HG02642 (cell line): ENCODE results near the gene CCNDBP1.
"Not testable (repeated sequence)": the region's sequence is repeated elsewhere in the genome, so short reads cannot be mapped to it uniquely, and the experiment has no call there.

ENCODE experiments used
- ATAC-seq: cut with Tn5 transposase; IDR thresholded peaks from one replicate; pipeline ENCODE4 v1.9.1; 2021; ENCODE audit warnings: mild to moderate bottlenecking; ENCODE audit not compliant: unreplicated experiment, poor library complexity

The CCNDBP1 gene

DNA sequence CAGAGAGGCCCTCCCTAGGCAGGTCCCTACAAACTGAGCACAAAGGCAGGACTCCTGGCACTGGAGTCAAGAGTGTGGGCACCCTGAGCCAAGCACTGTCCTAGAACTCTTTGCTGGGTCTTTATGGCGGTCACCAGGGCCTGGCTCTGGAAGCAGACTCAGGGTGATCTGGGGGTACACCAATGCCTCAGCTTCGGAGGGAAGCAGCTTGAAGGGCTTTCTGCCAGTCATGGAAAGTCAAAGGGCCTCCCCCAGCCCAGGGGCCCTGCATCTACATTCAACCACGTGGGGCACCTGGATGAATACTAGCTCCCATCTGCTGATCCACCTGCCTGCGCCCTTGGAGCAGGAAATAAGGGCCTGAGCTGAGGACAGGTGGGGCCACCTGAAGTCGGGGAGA lies 28.3 kb downstream of the CCNDBP1 start:
- no peak for ATAC-seq

DNA sequence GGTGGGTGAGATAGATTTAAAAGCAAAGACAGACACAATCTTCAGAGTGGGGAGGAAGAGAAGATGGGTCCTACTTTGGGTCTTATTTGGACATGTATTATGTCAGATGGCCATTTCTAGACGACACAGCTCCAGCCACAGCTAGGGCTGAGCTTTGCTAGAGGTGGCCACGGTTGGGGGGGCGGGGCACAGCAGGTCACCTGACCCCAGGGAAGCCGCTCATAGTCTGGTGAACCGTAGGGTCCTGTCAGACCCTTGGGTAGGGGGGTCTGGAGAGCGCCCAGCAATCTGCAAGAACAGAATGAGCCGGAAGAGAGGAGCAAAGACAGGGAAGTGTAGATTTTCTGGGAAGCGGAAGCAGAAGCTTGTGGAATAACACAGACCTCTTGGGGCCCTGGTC lies 29.0 kb downstream of the CCNDBP1 start:
- ATAC-seq, result no peak

DNA sequence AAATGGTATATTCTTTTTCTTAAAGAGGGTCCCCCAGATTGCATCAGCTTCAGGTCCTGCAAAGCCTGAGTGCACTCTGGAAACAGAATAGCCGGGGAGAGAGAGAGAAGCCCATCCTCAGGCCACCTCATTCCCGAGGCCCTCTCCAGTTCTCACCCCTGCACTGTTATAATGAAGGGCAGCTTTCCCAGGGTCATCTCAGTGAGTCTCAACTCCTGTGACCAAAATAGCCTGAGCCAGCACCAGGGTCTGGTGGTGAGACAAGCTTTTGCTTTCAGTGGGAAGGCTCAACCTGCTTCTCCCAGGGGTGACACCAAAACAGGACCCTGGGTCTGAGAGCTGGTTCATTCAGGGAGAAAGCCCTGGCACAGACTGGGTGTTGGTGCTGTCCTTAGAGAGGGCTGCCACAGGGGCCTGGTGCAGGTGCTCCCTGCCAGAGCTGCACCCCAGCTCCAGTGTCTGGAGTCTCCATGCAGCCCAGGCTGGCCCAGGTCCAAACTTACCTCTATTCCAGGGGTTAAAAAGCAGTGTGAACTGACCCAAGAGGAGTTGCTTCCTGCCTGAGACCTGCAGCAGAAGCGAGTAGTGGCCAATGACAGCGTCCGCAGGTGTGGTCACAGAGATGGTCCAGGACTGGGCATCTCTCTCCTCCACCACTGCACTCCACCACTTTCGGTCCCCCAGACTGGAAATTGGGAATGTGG lies 29.5 kb downstream of the CCNDBP1 start:
- no peak for ATAC-seq

DNA sequence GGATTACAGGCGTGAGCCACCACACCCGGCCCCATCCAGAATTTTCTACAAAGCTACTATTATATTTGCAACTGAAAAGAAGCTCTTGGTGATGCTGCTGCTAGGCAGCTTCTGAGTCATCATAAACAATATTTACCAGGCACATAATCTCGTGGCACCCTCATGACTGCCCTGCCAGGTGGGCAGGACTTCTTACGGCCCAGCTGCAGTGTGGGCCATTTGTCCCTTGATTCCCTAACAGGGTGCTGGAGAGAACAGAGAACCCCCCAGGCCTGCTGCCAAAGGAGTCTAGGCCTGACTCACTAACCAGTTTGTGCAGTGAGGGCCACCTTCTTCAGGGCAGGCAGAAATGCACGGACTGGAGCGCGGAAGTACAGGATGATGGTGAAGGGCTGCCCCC lies 30.8 kb downstream of the CCNDBP1 start:
- no peak for ATAC-seq

DNA sequence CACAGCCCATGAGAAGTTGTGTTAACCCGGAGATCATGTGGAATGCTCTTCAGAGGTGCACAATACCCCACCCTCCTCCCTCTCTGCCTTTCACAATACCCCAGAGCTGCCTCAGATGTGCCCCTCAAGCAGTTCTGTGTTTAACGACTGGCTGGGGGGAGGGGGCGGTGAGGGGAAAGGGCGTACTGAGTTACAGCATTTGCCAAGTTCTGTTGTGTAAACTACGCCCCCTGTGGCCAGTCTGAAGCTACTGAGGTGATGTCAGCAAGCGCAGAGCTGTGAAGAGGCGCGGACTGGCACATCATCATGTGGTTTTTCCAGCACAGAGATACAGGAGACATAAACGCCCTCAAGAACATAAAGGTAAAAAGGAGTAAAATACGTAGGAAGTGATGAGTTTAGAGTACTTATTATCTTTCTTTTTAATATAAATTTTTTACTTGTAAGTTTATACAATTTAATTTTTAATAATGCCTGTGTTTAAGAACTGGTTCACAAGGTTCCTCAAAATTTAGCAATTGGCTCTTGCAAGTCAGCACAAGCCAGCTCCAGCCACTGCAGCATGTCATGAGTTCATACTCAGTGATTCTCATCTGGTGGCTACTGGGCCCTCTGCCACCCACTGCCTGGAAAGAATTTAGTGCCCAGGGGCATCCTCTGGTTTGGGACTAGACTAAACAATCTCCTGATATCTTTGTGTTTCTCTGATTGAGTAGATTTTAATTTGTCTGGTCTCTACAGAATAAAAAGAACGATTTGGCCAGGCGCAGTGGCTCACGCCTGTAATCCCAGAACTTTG lies 33.9 kb downstream of the CCNDBP1 start:
- ATAC-seq, result no peak

DNA sequence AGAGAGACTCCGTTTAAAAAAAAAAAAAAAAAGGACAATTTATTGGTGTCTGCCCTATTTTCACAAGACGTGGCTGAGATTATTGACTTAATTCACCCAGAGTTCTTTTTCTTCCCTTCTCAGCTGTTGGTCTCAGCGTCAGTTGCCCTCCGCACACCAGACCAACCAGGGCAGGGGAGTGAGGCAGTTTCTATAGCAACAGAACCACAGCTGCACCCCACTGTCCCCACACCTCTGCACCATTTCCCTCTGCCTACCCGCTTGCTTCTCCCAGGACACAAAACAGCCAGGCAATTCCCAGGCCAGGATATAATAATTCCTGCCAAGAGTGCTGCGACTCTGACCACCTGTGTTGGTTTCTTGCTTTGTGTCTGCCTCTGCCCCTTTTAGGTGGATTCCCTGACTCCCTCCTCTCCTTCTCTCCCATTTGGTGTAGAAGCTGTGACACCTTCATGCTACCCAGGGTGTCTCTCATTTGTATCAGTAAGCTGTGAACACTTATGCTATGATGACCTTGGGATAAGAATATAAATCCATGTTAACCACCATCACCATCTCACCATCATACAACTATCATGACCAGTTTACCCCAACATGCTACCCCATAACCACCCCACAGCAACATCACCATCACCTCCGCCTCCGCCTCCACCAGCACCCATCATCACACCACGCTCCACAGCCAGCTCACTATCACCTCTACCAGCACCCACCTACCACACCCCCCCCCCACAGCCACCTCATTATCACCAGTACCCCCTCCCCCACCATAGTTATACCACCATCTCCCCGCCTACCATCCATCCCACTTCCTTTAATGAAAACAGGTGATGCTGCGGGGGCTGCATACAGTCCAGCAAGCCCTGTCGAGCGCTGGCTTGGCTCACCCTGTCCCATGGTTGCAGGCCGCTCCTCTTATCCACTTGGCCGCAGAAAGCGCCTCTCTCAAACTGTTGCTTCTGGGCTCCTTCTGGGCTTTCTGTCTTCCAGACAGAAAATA lies 35.0 kb downstream of the CCNDBP1 start:
- ATAC-seq, result no peak

DNA sequence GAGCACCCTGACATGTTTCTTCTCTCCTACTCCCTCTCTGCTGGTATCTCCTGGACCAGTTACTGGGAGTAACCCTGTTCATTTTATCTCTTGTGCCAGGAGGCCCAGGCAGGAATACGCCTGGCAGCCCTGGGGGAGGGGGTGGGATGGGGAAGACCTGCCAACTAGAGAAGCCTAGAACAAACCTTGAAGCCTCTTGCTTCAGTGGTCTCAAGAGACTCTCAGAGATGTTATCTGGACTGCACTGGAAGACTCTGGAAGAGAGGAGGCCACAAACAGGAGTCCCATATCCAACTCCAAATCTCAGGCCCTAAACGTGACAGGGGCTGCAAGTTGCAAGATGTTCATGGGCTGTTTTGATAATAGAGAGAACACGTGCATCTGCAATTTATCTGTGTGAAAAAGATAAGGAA lies 35.8 kb downstream of the CCNDBP1 start, which contains the start of gene EPB42:
TSS of gene EPB42 (minus strand) at position 28 of the 413 bp plus-strand sequence. CDS start 193 bp downstream, outside the sequence.
- no peak for ATAC-seq

DNA sequence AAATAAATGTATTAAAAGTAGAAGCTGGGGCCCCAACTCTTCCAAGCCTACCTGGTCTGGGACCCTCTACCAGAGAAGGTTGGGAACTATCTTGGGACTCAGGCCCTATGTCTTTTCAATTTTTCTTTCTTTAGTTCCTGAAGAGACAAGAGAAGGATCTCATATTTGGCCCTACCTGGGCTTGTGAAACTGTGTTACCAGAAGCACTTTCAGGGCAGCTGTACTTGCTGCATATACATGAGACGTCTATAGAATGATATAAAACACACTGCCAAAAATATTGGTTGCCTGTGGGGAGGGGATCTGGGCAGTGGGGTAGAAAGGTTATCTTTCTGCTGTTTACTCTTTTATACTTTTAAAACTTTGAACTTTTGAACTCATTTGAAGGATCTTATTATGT lies 36.2 kb downstream of the CCNDBP1 start:
- no peak for ATAC-seq

DNA sequence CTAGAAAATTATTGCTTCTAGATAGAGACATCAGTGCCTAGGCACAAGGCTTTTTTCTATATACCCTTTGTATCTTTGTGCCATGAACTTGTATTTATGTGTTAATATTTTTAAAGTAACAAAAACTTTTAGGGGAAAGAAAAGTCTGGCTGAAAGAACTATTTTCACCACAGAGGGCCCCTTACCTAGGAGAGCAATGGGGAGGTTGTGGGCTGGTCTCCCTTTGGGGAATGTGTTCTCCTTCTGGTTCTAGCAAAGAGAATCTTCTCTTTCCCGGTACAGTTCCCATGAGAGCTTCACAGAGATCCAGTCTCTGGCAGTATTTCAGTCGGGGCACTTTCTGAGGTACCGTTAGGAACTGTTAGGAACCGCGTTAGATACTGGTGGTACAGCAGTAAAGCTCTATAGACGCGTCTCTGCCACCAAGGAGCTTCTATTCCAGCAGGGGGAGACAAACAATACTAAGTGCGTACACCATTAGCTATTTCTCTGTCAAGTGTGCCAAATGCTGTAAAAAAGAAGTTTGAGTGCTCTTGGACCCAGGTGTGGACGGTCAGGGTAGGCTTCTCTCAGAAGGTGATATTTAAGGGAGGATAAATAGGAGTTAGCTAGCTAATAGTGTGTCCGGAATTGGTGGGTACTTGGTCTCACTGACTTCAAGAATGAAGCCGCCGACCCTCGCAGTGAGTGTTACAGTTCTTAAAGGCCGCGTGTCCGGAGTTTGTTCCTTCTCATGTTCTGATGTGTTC lies 40.2 kb downstream of the CCNDBP1 start:
- no peak for ATAC-seq

DNA sequence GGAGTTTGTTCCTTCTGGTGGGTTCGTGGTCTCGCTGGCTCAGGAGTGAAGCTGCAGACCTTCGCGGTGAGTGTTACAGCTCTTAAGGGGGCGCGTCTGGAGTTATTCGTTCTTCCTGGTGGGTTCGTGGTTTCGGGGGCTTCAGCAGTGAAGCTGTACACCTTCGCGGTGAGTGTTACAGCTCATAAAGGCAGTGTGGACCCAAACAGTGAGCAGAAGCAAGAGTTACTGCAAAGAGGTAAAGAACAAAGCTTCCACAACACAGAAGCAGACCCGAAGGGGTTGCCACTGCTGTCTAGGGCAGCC lies 40.7 kb downstream of the CCNDBP1 start:
- not testable (repeated sequence) for ATAC-seq

DNA sequence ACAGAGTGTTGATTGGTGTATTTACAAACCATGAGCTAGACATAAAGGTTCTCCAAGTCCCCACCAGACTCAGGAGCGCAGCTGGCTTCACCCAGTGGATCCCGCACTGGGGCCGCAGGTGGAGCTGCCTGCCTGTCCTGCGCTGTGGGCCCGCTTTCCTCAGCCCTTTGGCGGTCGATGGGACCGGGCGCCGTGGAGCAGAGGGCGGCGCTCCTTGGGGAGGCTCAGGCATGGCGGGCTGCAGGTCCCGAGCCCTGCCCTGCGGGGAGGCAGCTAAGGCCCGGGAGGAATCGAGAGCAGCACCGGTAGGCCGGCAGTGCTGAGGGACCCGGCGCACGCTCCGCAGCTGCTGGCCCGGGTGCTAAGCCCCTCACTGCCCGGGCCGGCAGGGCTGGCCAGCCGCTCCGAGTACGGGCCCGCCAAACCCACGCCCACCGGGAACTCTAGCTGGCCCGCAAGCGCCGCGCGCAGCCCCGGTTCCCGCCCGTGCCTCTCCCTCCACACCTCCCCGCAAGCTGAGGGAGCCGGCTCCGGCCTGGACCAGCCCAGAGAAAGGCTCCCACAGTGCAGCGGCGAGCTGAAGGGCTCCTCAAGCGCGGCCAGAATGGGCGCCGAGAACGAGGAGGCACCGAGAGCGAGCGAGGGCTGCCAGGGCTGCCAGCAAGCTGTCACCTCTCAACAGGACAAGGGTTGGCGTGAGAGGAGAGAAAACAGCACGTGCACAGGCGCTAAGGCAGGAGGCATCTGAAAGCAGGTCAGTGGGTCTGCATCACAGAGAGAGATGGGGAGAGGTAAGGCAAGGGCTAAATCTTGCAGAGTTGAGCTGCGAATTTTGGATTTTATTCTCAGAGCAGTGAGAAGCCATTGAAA lies 41.5 kb downstream of the CCNDBP1 start:
- no peak for ATAC-seq

DNA sequence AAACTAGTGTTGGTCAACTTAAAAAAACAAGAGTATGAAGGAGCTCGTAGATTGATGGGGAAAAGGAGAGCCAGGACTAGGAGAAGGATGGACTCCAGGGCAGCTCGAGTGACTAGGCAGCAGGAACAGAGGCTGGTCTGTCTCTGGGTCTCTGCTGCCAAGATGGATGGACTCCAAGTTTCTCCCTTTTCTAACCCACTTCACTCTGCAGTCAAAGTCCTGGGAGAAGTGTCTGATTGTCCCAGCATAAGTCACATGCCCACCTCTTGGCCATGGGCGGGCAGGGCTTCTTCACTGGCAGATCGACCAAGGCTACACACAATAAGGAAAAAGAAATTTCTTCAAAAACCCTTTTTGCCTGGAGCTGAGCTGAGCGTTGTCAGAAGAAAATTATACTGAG lies 44.8 kb downstream of the CCNDBP1 start:
- no peak for ATAC-seq

DNA sequence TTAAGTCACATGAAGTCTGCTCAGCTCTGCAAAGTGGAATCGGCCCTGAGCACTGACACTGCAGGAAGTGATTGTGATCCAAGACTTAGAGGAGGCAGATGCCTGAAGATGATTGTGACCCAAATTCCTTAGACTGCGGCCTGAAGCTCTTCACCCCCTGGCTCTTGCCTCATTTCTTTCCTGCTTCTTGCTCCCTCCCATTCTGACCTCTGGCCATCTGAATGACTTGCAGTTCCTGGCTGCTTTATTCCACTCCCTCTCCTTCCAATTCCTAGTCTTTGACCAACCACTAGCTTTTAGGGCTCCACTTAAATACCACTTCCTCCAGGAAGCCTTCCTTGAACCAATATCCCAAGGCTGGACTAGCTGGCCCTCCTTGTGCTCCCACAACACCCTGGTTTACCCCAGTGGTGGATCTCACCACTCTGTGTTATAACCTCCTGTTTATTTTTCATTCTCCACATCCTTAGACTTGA lies 45.5 kb downstream of the CCNDBP1 start:
- ATAC-seq, result no peak

DNA sequence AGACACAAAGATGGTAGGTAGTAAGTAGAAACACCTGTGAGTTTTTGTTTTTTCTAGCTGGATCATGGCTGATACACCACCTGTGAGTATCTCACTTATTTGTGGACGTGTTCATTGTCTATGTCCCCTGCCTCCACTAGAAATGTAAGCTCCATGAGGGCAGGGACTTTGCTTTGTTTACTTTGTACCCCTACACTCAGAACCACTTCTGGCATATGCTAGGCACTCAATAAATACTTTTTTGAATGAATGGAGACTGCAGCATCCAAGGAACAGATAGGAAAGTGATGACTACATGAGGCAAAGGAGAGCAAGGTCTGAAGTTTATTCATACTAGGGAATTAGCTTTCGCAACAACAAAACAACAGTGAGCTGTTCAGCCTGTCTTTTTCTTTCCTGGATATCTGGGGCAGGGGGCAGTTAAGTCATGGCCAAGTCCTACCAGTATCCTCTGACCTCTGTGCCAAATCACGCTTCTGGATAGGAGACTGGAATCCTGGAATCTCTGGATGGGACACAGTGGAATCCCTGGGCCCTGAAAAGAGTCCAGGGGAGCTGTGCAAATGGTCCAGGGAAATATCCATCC lies 47.2 kb downstream of the CCNDBP1 start:
- ATAC-seq, result no peak

DNA sequence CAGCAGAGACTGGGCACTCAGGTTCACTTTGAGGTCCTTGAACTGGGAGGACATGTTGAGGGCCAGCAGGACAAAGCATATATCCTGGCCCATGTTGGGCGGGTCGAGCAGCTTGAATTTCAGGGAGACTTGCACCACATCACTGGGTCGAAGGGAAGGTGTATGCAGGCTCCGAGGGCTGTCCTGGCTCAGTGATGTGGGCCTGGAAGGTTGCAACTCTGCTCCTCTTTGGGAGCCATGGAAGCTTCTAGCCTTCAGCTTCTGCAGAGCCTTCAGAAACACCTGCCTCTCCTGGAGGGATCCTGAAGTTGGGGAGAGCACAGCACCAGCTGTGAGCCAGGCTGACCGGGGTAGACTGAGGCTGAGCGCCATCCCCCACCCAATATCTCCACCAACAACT lies 50.3 kb downstream of the CCNDBP1 start:
- no peak for ATAC-seq

DNA sequence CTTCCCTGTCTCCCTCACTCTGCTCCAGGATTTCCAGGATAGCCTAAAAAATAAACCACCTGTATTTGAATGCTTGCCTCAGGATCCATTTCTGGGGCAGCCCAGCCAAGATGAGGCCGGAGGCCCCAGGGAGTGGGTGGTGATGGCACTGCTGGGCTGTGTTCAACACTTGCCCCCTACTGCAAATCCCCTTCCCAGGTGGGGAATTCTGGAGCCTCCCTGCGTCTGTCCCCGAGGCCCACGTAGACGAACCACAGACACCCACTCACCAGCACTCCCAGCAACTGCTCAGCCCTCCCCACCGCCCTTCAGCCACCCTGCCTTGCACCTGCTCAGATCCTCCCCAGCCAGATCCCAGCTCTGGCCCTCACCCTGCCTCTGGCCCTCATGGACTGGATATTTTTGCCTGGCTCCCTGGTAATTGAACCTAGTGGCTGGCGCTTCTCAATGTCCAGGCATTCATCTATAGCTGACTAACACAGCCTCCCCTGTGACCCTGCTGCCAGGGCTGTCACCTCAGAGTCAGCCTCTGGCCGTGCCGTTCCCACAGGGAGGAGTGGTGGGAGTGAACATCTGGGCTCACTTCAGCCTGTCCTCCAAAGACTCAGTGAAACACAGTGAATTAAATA lies 52.8 kb downstream of the CCNDBP1 start:
- no peak for ATAC-seq

DNA sequence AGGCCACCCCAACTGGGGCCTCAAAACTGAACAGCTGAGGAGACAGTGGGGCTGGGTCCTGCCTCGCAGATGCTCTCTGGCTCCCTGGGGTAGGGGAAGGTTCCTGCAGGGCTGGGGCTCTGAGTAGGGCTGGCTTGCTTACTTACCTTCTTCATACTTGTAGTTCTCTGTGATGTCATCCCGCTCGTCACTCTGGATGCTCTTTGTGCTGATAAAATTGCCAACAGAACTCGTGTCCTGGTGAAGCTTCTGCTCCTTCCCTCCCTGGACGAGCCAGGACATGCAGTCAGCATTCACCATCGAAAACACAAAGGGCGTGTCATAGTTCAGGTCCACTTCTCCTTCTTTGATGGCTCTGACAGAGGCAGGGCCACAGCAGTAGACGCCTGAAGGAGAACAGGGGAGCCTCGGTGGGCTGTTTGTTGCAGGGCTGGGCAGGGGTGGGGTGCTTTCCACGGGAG lies 53.5 kb downstream of the CCNDBP1 start:
- no peak for ATAC-seq
